ENCODE measurements around the gene RTN4RL2. TPM values are rescaled to one million over a fixed set of nuclear protein-coding genes. Genes with fewer than 3 reads are reported as not detected.

RTN4RL2 gene
- total and polyA plus RNA-seq, 12 donors, result 0.33 to 1.5 (median 0.90) TPM

- no peaks in the 10 kb centered on the region for H3K9me3 ChIP-seq
- peaks cover 0 to 38% (median 0%) of the 10 kb centered on the region in 9 donors for H3K4me1 ChIP-seq
- 87 to 88% methylated on average over 7 of the region's 7 CpGs for WGBS, 2 donors
- no peak for TF ChIP-seq CTCF (IDR thresholded peaks at IDR 0.05)
- H3K36me3 ChIP-seq, result no peaks in the 10 kb centered on the region
- ATAC-seq (no peak), DNase-seq (no peak)
- no peak overlapping the region for H3K4me3 ChIP-seq
- H3K27me3 ChIP-seq, result no peaks in the 10 kb centered on the region
- intact Hi-C loops (cut with DNase I), result no loop called here
- no peak overlapping the region for H3K27ac ChIP-seq
These were observed 24.3 kb upstream of the RTN4RL2 start for GRCh38 chr11:57436031-57436430.

GRCh38 chr11:57438345-57439285 lies 21.7 kb upstream of the RTN4RL2 start:
- no peaks in the 10 kb centered on the region for H3K9me3 ChIP-seq
- no peak for DNase-seq
- no peaks in the 10 kb centered on the region for H3K36me3 ChIP-seq
- H3K27me3 ChIP-seq, result no peaks in the 10 kb centered on the region
- H3K27ac ChIP-seq, result no peak overlapping the region
- no peak for TF ChIP-seq CTCF (IDR thresholded peaks at IDR 0.05)
- ATAC-seq, result no peak
- no peak overlapping the region for H3K4me3 ChIP-seq
- H3K4me1 ChIP-seq, result peaks cover 0 to 18% (median 0%) of the 10 kb centered on the region in 9 donors
- intact Hi-C loops (cut with DNase I), result no loop called here
- WGBS, 2 donors, result 90 to 92% methylated on average over 12 of the region's 12 CpGs

- WGBS, 2 donors, result 77 to 92% methylated on average over 6 of the region's 6 CpGs
- no peaks in the 10 kb centered on the region for H3K9me3 ChIP-seq
- TF ChIP-seq CTCF (IDR thresholded peaks at IDR 0.05), result no peak
- no peak for ATAC-seq
- H3K4me1 ChIP-seq, result peaks cover 0 to 6% (median 0%) of the 10 kb centered on the region in 9 donors
- no peak for DNase-seq
- H3K27ac ChIP-seq, result no peak overlapping the region
- no peaks in the 10 kb centered on the region for H3K27me3 ChIP-seq
- intact Hi-C loops (cut with DNase I), result no loop called here
- no peaks in the 10 kb centered on the region for H3K36me3 ChIP-seq
- no peak overlapping the region for H3K4me3 ChIP-seq
These were observed 20.5 kb upstream of the RTN4RL2 start for GRCh38 chr11:57439786-57440185.

GRCh38 chr11:57440744-57441414 lies 19.4 kb upstream of the RTN4RL2 start:
- intact Hi-C loops (cut with DNase I), result no loop called here
- Histone ChIP-seq H3K4me3 (no peak overlapping the region), H3K27ac (no peak overlapping the region), H3K4me1 (no peaks in the 10 kb centered on the region), H3K36me3 (no peaks in the 10 kb centered on the region), H3K9me3 (no peaks in the 10 kb centered on the region), H3K27me3 (peaks cover 0 to 4% (median 0%) of the 10 kb centered on the region in 7 donors)
- ATAC-seq (no peak), DNase-seq (no peak)
- 90 to 95% methylated on average over 4 of the region's 4 CpGs for WGBS, 2 donors
- no peak for TF ChIP-seq CTCF (IDR thresholded peaks at IDR 0.05)

All from heart right ventricle (tissue), 16 donors.